Astrocyte (in vitro differentiated cells and primary cell): ENCODE data around the gene DNAJC17.

Source experiments
- CTCF ChIP-seq: IDR thresholded peaks from 2 replicates; pipeline ENCODE4 v1.5.1; 2011; ENCODE audit warnings: low read depth, mild to moderate bottlenecking, inconsistent platforms, low read length, moderate library complexity; ENCODE audit not compliant: insufficient read depth
- EZH2 ChIP-seq: IDR thresholded peaks from 2 replicates; pipeline ENCODE4 v1.6.1; 2012; ENCODE audit warnings: mild to moderate bottlenecking, low read length, inconsistent platforms; ENCODE audit not compliant: insufficient read depth

GRCh38 chr15:40721701-40722100, 85.6 kb downstream of the DNAJC17 start:
- TF ChIP-seq CTCF (no peak), EZH2 (no peak)
